ENCODE measurements around the gene UBE2S.

The UBE2S gene

GRCh38 chr19:55384920-55385723 is 22.5 kb downstream of the UBE2S start:
- TF ChIP-seq RAD21 (IDR thresholded peaks at IDR 0.05; ENCODE audit: low read depth) (no peak), EGR1 (IDR thresholded peaks at IDR 0.05) (no peak), CEBPB (IDR thresholded peaks at IDR 0.05) (no peak), REST (IDR thresholded peaks at IDR 0.05; ENCODE audit: low read depth) (no peak), TCF12 (IDR thresholded peaks at IDR 0.05; ENCODE audit: low read depth) (no peak), USF1 (IDR thresholded peaks at IDR 0.05) (no peak), TAF1 (IDR thresholded peaks at IDR 0.05; ENCODE audit: low read depth) (no peak), EP300 (IDR thresholded peaks at IDR 0.05; ENCODE audit: borderline replicate concordance) (no peak), TEAD4 (IDR thresholded peaks at IDR 0.05) (no peak), FOXM1 (IDR thresholded peaks at IDR 0.05; ENCODE audit: borderline replicate concordance, low read depth) (no peak), ZBTB7A (IDR thresholded peaks at IDR 0.05; ENCODE audit: low read depth) (no peak), YY1 (IDR thresholded peaks at IDR 0.05; ENCODE audit: low read depth) (no peak), NFIC (IDR thresholded peaks at IDR 0.05) (no peak), MAX (IDR thresholded peaks at IDR 0.05) (no peak), CREB1 (IDR thresholded peaks at IDR 0.05; ENCODE audit: low read depth) (no peak)

GRCh38 chr19:55384131-55384919 is 23.3 kb downstream of the UBE2S start, which contains the start of gene TMEM238:
Gene TMEM238 (minus strand): TSS chr19:55384292. CDS start chr19:55384259, 33 bp downstream.
- TF ChIP-seq TCF12 (IDR thresholded peaks at IDR 0.05; ENCODE audit: low read depth): no peak
- peak; percentile 20; the same call in 1 of the 2 replicates for TF ChIP-seq EP300 (IDR thresholded peaks at IDR 0.05; ENCODE audit: borderline replicate concordance)
- TF ChIP-seq REST (IDR thresholded peaks at IDR 0.05; ENCODE audit: low read depth): no peak
- no peak for TF ChIP-seq CEBPB (IDR thresholded peaks at IDR 0.05)
- peak; percentile 78 for TF ChIP-seq YY1 (IDR thresholded peaks at IDR 0.05; ENCODE audit: low read depth)
- TF ChIP-seq CREB1 (IDR thresholded peaks at IDR 0.05; ENCODE audit: low read depth): no peak
- no peak for TF ChIP-seq RAD21 (IDR thresholded peaks at IDR 0.05; ENCODE audit: low read depth)
- TF ChIP-seq ZBTB7A (IDR thresholded peaks at IDR 0.05; ENCODE audit: low read depth): no peak; the same call in 1 of the 2 replicates
- TF ChIP-seq FOXM1 (IDR thresholded peaks at IDR 0.05; ENCODE audit: borderline replicate concordance, low read depth): no peak
- no peak for TF ChIP-seq TEAD4 (IDR thresholded peaks at IDR 0.05)
- peak; percentile 25; the same call in 1 of the 2 replicates for TF ChIP-seq TAF1 (IDR thresholded peaks at IDR 0.05; ENCODE audit: low read depth)
- TF ChIP-seq USF1 (IDR thresholded peaks at IDR 0.05): peak; percentile 27; the same call in 1 of the 2 replicates
- no peak for TF ChIP-seq NFIC (IDR thresholded peaks at IDR 0.05)
- no peak for TF ChIP-seq MAX (IDR thresholded peaks at IDR 0.05)
- TF ChIP-seq EGR1 (IDR thresholded peaks at IDR 0.05): no peak

- TF ChIP-seq TAF1 (IDR thresholded peaks at IDR 0.05; ENCODE audit: low read depth): peak; percentile 13; the same call in 1 of the 2 replicates
- TF ChIP-seq MAX (IDR thresholded peaks at IDR 0.05): peak; percentile 51
- TF ChIP-seq EP300 (IDR thresholded peaks at IDR 0.05; ENCODE audit: borderline replicate concordance): no peak
Measured at GRCh38 chr19:55383279-55384130, 24.1 kb downstream of the UBE2S start.

- TF ChIP-seq CEBPB (IDR thresholded peaks at IDR 0.05): no peak
- TF ChIP-seq CREB1 (IDR thresholded peaks at IDR 0.05; ENCODE audit: low read depth): no peak
- no peak for TF ChIP-seq TCF12 (IDR thresholded peaks at IDR 0.05; ENCODE audit: low read depth)
- no peak for TF ChIP-seq REST (IDR thresholded peaks at IDR 0.05; ENCODE audit: low read depth)
- no peak for TF ChIP-seq RAD21 (IDR thresholded peaks at IDR 0.05; ENCODE audit: low read depth)
- TF ChIP-seq EGR1 (IDR thresholded peaks at IDR 0.05): no peak
Measured at GRCh38 chr19:55382522-55383054, 25.0 kb downstream of the UBE2S start.

Measured in Ishikawa (cell line).